GM18508 (cell line): Measurements from ENCODE around the gene OTUB2.

Source experiments
- ATAC-seq: cut with Tn5 transposase; IDR thresholded peaks from one replicate; pipeline ENCODE4 v1.9.1; 2021; ENCODE audit warnings: moderate number of reproducible peaks; ENCODE audit not compliant: insufficient read depth, unreplicated experiment

OTUB2 gene

DNA sequence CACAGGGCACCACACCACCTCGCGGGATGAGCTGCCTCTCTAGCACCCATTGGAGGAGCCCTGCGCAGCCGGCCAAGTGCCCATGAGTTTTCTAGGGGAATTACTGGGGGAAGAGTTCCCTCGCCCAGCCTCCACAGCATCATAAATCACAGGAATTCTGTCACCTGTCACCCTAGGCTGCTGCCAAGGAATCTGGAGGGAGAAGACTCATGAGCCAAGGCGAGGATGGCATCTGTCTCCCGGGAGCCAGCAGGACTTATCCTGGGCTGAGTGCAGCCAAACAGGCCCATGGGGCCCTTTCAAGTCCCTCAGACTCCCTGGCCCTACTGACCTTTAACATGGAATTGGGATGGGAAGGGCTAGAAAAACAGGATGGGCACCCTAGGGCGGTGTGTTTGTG, 7.8 kb upstream of the OTUB2 start:
- ATAC-seq: no peak

DNA sequence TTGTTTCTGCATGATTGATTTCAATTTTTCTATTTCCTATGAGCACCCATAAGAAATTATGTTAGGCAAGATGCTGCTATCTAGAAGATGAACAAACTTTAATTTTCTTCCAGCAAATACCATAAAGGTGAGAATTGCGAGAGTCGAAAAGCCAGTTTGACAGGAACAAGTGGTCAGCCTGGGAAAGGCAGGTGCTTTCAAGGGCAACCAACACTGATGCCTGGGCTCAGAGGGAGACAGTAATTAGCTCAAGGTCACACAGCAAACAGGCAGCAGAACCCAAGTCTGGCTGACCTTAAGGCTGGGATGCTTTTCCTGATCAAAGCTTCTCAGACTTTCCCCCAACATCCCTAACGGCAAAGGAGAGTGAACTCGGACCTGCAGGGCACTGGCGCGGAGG, 6.8 kb upstream of the OTUB2 start:
- ATAC-seq: no peak

DNA sequence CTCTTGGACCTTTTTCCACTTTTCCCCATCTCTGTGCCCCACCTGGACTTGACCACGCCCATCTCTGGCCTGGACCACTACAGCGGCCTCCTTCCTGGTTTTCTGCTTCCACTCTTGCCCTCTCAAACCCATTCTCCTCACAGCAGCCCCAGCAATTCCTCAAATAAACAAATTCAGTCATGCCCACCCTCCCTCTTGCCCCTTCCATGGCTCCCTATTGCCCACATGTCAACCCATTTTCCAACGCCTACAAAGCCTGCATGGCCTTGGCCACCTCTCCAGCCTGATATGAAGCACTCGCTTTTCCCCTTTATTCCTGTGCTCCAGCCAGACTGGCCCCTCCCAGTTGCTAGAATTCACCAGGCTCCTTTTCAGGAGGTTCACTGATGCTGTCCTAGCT, 5.9 kb upstream of the OTUB2 start:
- no peak for ATAC-seq

DNA sequence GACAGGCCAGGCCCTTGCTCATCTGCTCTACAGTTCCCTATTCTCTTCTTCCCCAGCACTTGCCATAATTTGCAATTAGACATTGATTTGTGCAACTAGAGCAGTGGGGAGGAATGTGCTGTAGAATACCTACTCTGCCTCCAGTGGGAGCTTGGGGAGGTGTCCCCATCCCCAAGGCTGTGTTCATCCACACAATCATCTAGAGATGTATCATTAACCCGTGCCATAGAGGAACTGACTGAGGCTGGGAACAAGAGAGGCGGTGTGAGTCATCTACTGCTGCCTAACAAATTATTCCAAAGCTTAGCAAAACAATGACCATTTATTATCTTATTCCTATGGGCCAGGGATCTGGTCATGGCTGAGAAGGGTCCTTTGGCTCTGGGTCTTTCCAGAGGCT, 5.1 kb upstream of the OTUB2 start:
- ATAC-seq: no peak

DNA sequence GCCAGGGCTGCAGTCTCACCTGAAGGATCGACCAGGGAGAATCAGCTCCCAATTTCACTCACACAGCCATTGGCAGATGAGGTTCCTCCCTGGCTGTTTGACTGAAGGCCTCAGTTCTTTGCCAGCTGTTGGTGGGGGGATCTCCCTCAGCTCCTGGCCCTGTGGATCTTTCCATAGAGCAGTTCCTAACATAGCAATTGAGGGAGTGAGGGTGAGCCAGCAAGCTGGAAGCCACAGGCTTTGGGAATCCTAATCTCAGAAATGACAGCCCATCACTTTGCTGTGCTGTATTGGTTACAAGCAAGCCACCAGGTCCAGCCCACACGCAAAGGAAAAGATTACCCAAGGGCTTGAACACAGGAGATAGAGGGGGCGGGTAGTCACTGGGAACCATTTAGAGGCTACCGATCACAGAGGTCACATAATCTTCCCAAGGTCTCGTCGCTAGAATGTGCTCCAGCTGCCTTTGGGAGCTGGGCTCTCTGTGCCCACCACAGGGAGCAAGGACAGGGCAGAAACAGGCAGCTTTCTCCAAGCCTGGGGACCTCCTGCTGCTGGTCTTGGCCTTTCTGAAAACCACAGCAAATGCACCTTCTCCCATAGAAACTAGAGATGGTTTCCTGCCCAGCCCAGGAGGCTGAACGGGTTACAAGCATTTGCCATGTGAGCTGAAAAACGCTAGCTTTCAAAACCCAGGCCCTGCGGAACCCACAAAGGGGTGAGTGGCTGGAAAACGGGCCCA, 4.6 kb upstream of the OTUB2 start:
- no peak for ATAC-seq

DNA sequence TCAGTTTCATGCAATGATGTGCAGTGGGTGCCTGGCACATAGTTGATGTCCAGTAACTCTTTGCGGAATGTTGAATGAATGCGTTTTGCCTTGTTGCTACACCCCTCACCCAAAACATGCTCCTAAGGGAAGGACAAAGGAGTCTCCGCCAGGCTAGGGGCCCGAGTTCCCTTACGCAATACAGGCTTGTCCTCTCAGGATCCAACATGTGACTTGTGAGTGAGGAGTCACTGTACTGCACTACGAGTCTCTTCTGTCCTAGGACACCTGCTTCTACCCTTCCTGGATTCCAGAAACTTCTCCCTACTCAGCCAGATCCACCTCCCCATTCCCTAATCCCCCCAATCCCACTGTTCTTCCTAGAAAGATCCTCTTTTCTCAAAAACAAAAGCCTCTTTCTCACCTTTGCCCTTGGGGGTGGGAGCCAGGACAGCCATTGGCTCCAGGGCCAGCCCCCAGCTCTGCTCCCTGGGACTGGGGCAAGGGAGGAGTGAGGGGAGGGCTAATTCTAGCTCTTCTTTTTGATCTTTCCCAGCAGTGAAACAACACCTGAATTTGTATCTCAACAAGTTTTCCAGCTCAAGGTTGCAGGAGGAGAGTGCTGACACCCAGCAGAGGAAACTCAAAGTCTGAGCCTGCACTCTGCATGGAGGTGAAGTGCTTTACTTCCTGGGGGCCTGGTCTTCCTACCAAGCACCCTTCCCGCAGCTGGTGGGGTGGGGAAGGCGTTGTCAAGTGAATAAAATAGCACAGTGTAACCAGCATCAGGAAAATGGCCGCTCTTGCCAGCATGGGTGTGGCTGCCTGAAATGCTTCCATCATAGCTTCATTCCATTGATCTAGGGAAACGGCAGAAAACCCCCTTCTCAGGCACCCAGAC, 3.4 kb upstream of the OTUB2 start:
- ATAC-seq: no peak

DNA sequence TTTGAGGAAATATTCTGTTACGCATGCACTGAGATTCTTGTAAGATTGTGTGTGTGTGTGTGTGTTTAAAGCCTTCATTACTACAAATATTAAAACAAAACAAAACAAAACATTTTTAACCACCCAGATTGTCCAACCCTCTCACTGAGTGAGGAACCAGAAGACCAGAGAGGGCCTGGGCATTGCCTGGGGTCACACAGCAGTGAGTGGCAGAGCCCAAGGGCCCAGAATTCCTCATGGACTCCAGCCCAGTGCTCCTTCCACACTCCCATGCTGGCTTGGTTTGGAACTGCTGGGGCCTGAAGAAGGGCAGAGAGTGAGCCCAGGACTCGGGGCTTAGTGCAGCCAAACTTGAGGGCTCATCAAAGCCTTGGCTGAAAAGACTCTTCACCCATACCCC, 1.6 kb upstream of the OTUB2 start:
- ATAC-seq: no peak

DNA sequence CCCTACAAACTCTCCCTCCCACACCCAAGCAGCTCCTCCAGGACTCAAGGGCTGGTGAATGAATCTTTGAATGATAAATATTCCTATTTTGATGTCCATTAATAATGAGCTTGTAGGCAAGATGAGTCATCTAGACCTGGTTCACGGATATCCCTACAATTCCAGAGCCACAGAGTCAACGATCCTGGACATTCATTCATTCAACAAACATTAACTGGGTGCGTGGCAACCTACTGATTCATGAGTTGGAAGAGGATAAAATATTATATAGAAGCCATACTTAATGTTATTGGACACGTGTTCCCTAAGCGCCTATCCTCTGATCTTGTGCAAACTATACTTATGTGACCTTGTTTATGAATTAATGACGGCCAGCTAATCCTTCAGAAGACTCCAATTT, 420 bp upstream of the OTUB2 start:
- ATAC-seq: no peak

DNA sequence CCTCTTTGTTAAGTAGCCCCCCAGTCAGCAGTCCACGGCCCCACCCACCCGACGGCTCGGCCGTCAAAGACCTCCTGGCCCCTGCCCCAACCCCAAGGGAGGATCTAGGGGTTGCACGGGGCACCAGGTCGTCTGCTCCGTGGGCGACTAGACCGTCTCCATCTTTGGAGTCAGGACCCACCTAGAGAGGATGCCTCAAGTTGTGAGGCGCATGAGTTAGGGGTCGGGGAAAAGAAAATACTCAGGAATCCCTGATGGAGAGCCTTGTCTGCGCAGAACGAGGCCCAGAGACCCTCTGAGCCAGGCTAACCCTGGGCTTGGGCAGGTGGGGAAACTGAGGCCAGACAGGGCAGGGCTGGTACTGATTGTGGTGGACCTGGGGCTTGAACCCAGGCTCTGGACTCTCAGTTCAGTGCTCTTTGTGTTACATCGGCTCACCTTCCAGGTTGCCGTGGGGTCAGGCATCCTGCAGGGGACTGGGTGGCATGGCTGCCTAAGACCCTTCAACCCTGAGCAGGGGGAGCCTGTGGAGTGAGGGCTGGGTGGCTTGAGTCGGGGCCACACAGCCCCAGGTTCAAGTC, 839 bp downstream of the OTUB2 start:
- no peak for ATAC-seq

DNA sequence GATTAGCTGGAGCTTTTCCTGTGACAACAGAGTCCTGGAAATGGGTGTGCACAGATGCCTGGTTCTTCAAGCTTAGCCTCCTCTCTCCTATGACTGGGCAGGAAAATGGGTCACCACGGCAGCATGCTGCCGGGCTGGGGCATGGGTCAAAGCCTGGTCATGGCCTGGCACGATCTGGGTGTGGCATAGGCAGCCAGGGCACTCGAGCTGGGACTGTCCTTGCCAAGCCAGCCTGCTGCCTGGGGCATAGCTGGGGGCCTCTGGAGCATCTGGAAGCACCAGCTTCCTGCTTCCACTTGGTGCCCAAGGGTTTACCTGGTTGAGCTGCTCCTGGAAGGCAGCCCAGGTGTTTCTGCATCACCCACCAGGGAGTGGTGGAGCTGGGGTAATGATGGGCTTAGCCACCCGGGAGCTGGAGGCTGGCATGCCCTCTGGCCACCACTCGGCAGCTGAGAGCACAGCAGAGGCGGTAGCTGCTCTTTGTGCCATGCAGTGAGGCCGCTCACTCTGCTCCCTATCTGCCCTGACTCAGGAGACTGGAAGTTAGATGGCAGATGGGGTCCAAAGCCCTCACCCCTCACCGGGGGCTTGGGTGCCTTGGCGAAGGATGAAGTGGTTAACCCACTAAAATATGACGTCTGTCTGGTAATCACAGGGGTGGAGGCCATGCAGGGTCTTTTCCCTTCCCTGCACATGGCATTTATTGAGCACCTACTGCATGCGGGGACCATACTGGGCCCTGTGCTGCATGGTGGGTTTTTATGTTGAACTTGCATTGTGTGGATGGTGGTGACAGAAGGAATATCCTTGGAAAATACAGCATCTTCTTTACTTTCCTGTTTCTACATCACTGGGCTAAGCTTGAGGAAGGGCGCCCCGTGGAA, 1.7 kb downstream of the OTUB2 start:
- ATAC-seq: no peak

DNA sequence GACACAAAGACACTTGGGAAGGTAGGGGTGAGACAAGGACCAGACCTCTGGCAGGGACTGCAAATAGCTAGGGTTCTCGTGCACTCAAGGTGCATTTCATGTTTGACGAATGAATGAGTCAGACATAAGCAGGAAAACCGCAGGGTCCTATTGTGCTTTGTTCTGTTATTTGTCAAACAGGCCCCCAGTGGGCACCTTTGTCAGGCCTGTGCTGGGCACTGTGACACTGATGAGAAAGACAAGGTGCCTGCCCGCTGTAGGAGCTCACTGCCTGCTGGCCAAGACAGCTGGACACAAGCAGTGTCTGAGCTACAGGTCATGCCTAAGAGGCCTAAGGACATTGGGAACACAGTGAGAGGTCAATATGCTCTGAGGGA, 2.3 kb downstream of the OTUB2 start:
- ATAC-seq: no peak

DNA sequence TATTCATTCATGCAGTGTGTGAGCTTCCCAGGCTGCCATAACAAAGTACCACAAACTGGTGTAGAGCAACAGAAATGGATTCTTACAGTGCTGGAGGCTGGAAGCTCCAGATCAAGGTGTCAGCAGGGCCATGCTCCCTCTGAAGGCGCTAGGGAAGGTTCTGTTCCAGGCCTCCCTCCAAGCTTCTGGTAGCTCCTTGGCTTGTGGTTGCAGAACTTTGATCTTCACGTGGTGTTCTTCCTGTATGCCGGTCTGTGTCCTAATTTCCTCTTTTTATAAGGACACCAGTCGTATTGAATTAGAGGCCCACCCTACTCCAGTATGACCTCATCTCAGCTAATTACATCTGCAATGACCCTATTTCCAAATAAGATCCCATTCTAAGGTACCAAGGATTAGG, 3.1 kb downstream of the OTUB2 start:
- no peak for ATAC-seq

DNA sequence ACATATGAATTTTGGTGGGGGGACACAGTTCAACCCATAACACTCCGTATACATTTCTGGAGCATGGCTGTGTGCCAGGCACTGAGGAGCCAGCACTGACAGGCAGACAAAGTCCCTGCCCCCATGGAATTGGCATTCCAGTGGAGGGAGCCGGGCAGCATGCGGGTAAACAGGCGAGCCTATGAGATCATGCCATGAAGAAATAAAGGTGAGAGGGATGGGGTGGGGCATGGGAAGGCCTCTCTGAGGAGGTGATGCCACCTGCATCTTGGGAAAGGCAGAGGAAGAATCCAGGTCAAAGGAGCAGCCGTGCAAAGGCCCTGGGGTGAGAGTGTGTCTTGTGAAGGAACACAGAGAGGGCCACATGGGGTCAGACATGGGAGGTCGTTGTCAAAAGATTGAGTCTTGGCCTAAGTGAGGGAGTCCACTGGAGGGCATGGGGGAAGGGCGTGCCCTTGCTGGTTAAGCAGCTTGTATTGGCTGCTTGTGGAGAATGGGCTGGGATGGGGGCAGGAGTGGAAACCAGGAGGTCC, 3.6 kb downstream of the OTUB2 start:
- no peak for ATAC-seq

DNA sequence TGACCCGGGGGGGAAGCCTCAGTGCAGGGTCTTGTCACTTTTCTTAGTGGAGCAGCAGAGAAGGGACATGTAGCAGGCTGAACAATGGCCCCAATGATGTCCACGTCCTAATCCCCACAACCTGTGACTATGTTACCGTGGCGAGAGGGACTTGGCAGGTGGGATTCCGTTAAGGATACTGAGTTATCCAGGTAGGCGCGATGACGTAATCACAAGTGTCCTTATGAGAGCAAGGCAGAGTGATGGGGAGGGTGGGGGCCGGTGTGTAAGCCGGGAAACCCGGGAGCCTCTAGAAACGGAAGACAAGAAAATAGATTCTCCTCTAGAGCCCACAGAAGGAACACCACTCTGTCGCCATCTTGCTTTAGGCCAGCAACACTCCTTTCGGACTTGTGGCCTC, 4.4 kb downstream of the OTUB2 start:
- ATAC-seq: no peak

DNA sequence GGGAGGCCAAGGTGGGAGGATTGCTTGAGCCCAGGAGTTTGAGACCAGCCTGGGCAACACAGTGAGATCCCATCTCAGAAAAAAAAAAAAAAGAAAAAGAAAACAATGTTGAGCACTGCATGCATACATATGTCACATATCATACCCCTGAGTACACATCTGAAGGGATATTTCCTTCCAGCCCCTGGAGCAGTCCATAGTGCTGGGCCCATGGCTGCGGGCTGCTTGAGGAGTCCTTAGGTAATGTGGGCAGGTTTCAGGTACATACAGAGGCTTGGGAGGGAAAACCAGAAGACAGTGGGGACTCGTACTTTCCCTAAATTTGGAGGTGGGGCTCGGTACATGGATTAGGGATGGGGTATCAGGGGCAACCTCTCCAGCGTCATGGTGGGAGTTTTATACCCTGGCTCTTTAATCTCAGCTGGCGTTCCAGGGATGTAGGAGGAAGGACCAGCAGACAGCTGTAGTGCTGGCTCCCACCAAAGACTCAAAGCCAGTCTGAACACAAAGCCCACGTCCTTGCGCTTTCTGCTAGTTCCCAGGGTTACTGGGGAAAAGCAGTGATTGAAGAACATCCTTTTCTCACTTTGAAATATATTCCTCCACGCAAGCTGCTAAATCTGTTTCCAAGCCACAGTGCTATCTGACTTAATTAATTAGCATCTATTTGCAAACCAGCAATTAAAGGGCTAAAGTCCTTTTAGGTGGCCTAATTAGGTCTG, 5.2 kb downstream of the OTUB2 start:
- no peak for ATAC-seq

DNA sequence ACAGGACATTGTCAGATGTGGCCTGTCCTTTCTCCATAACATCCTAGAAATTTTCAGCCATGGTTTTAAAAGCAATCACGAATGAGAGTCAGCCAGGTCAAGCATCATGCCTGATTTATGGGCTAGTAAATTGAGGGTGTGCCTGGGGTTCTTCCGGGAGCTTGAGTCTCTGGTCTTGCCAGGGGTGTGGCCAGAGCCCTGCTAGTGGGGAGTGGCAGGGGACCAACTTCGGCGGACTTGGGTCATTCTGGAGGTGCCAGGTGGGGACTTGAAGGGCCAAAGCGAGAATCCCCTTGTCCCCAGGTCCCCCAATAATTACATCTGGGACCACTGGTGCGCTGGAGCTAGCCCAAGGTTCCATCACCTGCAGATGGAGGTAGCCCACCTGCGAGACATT, 5.7 kb downstream of the OTUB2 start:
- ATAC-seq: no peak

DNA sequence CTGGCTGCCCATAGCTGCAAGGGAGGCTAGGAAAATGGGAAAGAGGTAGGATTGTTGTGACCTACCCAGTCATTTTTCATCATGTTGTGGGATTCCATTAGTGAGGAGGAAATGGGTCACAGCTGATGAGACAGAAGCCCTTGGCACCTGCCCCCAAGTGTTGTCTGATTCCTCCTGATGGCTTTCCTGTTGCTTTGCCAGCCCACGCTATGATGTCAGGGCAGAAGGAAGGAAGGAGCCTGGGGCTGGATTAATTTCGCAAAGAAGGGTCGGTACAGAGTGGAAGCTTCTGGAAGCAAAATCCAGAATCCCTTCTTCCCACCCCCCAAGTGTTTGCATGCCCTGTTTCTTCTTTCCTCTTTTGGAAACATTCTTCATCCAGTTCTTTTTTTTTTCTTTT, 8.7 kb downstream of the OTUB2 start:
- ATAC-seq: no peak

DNA sequence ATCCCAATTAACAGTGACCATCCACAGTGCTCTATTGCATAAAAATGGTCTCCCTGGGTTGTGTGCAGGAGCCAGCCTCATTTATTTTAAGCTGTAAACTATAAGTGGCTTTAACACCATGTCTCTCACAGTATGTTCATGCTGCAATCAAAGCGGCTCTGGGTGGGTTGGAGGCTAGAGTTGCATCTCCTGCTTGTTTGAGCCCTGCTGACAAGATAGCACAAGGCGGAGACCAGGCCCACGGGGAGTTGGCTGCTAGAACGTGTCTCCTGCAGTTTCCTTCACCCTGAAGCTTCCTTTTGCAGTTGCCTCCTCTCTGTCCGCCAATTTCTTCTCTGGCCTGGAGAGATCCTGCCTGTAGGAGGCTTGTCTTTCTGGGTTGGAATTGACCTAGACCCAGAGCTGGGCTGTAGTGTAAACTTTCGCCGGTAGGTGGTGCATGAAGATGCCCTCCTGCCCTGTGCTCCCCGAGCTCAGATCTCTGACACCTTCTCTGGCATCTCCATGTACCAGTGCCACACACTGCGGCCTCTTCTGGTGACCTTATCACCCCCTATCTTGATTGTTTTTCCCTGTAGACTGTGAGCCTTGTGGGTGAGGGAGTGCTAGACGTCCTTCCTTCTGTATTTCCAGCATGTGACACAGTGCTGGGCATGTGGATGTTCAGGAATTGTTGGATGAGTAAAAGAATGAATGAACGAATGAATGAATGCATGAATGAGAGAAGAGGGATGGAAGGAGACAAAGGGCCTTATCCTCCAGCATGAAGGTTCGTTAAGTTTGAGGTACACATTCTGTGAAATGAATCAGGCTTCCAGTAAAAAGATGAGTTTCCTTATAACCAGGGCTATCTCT, 10.4 kb downstream of the OTUB2 start:
- ATAC-seq: peak; percentile 77

DNA sequence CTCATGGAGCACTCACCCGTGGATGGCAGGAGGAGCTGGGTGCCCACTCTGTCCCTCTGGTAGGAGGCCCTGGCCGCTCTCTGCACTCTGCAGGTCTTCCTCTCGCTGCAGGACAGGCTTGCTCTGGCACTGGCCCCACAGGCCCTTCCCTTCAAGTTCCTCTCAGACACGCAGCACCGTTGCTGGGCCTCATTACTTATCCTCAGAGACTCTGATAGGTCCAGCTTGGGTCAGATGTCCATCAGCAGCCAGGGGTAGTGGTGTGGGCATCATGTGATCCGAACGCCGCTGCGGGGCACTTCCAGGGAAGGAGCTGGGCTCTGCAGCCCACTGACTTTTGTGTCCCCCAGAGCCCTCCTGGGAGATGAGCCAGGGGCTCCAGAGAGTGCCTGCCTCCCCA, 11.8 kb downstream of the OTUB2 start:
- ATAC-seq: no peak
